ENCODE data around the gene KLF6. TPM values are rescaled to one million over a fixed set of nuclear protein-coding genes. Genes with fewer than 3 reads are reported as not detected.

The KLF6 gene
- total RNA-seq, 4 donors from 2014 or later, result 185 to 404 (median 276) TPM

DNA sequence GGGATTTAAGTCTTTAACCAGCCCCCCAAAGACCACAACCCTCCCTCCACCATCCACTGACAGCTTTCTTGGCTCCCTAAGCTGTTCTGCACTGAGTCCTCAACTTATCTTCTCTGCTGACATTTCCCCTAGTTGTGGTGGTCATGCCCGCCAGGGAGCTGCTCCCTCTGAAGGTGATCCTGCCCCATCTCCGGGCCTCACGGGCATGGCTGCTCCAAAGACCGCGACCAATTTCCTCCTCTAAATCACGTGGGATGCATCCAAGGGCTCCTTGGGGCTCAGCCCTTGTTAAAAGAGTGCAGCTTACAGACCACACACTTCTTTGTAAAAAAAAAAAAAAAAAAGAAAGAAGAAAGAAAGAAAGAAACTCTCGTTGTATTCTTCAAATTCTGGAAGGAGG is 27.1 kb upstream of the KLF6 start:
- TF ChIP-seq, protein P1, sequence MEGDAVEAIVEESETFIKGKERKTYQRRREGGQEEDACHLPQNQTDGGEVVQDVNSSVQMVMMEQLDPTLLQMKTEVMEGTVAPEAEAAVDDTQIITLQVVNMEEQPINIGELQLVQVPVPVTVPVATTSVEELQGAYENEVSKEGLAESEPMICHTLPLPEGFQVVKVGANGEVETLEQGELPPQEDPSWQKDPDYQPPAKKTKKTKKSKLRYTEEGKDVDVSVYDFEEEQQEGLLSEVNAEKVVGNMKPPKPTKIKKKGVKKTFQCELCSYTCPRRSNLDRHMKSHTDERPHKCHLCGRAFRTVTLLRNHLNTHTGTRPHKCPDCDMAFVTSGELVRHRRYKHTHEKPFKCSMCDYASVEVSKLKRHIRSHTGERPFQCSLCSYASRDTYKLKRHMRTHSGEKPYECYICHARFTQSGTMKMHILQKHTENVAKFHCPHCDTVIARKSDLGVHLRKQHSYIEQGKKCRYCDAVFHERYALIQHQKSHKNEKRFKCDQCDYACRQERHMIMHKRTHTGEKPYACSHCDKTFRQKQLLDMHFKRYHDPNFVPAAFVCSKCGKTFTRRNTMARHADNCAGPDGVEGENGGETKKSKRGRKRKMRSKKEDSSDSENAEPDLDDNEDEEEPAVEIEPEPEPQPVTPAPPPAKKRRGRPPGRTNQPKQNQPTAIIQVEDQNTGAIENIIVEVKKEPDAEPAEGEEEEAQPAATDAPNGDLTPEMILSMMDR (IDR thresholded peaks at IDR 0.05), result no peak
- DNase-seq (ENCODE audit: low spot score) (no peak), ATAC-seq (ENCODE audit: low FRiP score) (no peak)

DNA sequence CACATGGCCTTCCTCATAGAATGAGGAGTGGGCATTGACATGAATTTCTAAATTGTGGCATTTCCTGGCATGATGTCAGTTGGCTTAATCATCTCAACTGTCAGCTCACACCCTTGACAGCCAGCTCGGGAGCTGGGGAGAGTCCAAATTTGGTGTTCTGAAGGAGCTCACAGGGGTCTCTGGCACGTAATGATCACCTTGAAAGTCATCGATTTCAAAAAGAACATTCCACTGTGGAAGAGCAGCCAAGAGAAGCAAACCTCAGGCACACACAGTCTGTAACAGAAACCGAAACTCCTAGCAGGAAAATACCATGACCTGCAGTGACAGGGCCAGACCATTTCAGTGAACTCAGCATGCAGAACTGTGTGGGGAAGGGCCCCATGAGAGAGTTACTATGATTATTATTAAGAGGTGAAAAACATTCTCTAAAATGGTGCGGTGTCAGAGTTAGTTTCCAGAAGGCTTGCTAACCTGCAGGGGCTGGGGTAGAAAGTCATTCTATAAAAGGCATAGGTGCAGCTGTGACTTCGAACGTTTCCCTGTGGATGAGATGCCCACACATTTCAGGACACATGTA is 26.4 kb upstream of the KLF6 start:
- ATAC-seq (ENCODE audit: low FRiP score), result peak; percentile 47
- no peak for DNase-seq (ENCODE audit: low spot score)
- TF ChIP-seq, protein P1 (IDR thresholded peaks at IDR 0.05), result no peak

DNA sequence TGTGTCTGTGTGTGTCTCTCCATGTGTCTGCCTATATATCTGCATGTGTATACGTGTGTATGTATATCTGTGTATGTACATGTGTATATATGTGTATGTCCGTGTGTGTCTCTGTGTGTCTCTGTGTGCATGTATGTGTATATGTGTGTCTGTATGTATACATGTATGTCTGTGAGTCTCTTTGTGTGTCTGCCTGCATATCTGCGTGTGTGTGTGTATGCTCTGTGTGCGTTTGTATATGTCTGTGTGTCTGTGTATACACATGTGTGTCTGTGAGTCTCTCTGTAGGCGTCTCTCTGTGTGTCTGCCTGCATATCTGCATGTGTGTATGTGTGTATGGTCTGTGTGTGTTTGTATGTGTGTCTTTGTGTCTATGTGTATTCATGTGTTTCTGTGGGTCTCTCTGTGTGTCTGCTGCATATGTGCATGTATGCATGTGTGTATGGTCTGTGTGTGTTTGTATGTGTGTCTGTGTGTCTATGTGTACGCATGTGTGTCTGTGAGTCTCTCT is 23.7 kb upstream of the KLF6 start:
- no peak for DNase-seq (ENCODE audit: low spot score)
- ATAC-seq (ENCODE audit: low FRiP score), result no peak
- TF ChIP-seq, protein P1 (IDR thresholded peaks at IDR 0.05), result no peak

DNA sequence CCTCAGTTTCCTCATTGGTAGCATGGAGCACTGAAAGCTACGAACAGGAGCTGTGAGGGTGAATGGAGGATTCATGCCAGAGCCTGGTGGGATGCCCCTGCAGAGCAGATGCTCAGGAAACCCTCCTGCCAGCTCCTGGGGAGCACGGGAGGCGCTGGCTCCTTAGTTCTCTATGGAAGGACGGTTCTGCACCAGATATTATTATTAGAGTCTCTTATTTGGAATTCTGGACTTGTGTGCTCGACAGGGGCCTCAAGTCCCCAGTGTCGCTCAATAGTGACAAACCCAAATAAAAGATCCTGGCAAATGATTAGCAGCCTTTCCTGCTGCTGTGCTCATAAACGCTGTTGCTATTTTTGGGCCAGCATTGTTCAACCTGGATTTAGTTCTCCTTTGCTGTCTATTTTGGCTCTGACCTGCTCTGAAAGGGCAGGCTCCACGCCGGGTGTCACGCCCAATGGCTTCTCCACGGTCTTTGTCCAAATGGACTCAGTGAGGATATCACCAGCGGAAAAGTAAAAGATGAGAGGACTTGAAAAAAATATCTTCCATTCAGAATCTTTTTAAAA is 23.0 kb upstream of the KLF6 start:
- DNase-seq (ENCODE audit: low spot score), result no peak
- TF ChIP-seq, protein P1 (IDR thresholded peaks at IDR 0.05), result no peak
- no peak for ATAC-seq (ENCODE audit: low FRiP score)

DNA sequence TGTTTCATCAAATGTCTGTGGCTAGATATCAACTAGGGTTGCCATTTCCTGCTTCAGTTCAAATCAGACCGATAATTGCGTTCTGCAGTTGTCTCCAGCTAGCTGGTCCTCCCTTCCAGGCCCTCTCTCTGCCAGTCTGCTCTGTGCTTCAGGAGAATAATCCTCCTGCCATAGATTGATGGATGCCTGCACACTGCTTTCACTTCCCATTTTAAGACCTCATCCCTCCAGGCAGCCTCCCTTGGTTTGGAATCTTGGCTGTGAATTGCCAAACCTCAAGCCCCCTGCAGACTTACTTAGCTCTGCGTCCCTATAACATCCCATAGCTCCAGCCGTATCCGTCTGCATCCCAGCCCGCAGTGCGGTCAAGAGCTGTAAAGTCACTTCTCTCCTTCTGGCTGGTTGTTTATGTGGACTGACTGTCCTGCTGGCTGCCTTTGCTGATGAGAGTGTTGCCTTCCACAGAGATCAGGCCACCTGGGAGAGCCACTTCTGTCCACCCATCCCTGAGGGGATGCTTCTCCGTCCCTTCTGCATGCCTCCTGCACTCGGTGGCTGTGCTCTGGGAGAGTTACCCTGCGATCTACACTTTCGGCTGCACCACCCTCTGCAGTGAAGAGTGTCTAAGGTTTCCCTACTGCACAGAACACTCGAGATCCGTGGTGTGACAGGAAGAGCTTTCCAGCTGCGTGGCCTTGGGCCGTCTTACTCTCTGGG is 22.4 kb upstream of the KLF6 start:
- TF ChIP-seq, protein P1 (IDR thresholded peaks at IDR 0.05), result no peak
- no peak for DNase-seq (ENCODE audit: low spot score)
- no peak for ATAC-seq (ENCODE audit: low FRiP score)

DNA sequence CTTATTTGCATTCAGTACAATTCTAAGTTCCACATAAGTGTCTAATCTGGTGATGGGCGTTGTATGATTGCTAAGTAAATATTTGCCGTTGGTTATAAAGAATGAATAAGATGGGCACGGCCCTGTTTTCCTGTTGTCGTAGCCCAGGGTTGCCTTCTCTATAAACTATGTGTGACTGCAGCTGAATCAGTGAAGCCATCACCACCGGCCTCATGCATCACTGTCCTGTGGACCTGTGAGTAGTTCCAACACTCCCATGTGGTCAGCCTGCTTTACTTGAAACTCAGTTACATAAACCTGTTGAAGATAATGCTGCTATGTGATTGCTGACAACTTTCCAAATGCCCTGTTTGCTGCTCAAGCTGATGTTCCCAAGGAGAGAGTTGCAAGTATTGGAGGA is 21.6 kb upstream of the KLF6 start:
- TF ChIP-seq, protein P1 (IDR thresholded peaks at IDR 0.05), result no peak
- ATAC-seq (ENCODE audit: low FRiP score), result no peak
- no peak for DNase-seq (ENCODE audit: low spot score)
